H1 (cell line): ENCODE results near the gene S100A10.

Source experiments
- CREB1 ChIP-seq: IDR thresholded peaks from 2 replicates; pipeline ENCODE4 v1.6.1; 2012; ENCODE audit warnings: inconsistent platforms
- EZH2 ChIP-seq: fragments of 200-600 bp; sonication (generic); IDR thresholded peaks from 2 replicates; pipeline ENCODE4 v1.7.1; 2012; ENCODE audit warnings: low read depth, mild to moderate bottlenecking, moderate library complexity, low read length, inconsistent platforms; ENCODE audit not compliant: severe bottlenecking
- HDAC2 ChIP-seq, 2 experiments: fragments of 300-600 bp in 1 of 2; sonication (generic) in 1 of 2; IDR thresholded peaks; 2 replicates each; pipeline ENCODE4 v1.6.1; 2011 to 2012; ENCODE audit warnings: low read depth in 2 of 2, low read length in 2 of 2, mild to moderate bottlenecking in 2 of 2, moderate library complexity in 2 of 2, borderline replicate concordance in 1 of 2, inconsistent platforms in 1 of 2
- MAFK ChIP-seq: IDR thresholded peaks from 2 replicates; pipeline ENCODE4 v1.6.1; 2012; ENCODE audit warnings: low read depth, mild to moderate bottlenecking, improper control_type of control experiment, low read length
- PHF8 ChIP-seq: fragments of 200-600 bp; sonication (generic); conservative IDR thresholded peaks from 2 replicates; pipeline ENCODE4 v1.7.1; 2012; ENCODE audit warnings: low read depth, mild to moderate bottlenecking, inconsistent platforms, low read length, moderate library complexity
- POLR2AphosphoS5 ChIP-seq: IDR thresholded peaks from 2 replicates; pipeline ENCODE4 v1.6.1; 2011; ENCODE audit warnings: low read depth, low read length
- RAD21 ChIP-seq, 2 experiments: IDR thresholded peaks in 1 of 2; conservative IDR thresholded peaks in 1 of 2; 2 replicates each; pipeline ENCODE4 v1.6.1; 2011; ENCODE audit warnings: low read depth in 2 of 2, low read length in 2 of 2, improper control_type of control experiment in 1 of 2, inconsistent platforms in 1 of 2, mild to moderate bottlenecking in 1 of 2, moderate library complexity in 1 of 2
- SIN3A ChIP-seq, 2 experiments: IDR thresholded peaks in 1 of 2; conservative IDR thresholded peaks in 1 of 2; 2 replicates each; pipeline ENCODE4 v1.6.1; 2011 to 2012; ENCODE audit warnings: low read length in 2 of 2, improper control_type of control experiment in 1 of 2, low read depth in 1 of 2, mild to moderate bottlenecking in 1 of 2
- SIX5 ChIP-seq: IDR thresholded peaks from 2 replicates; pipeline ENCODE4 v1.6.1; 2011; ENCODE audit warnings: mild to moderate bottlenecking, low read depth, low read length
- SP1 ChIP-seq: IDR thresholded peaks from 2 replicates; pipeline ENCODE4 v1.6.1; 2011; ENCODE audit warnings: low read depth, low read length
- TF ChIP-seq, protein P1 (sequence below), 3 experiments: IDR thresholded peaks; 1 replicate in 2 of 3; 2 replicates in 1 of 3; pipeline versions ENCODE4 v1.5.1 to v1.6.1; 2011; ENCODE audit warnings: low read length in 3 of 3, mild to moderate bottlenecking in 3 of 3, inconsistent platforms in 2 of 3, low read depth in 1 of 3, moderate library complexity in 1 of 3; ENCODE audit not compliant: insufficient read depth in 1 of 3; ENCODE audit errors: control extremely low read depth in 1 of 3

DNA sequence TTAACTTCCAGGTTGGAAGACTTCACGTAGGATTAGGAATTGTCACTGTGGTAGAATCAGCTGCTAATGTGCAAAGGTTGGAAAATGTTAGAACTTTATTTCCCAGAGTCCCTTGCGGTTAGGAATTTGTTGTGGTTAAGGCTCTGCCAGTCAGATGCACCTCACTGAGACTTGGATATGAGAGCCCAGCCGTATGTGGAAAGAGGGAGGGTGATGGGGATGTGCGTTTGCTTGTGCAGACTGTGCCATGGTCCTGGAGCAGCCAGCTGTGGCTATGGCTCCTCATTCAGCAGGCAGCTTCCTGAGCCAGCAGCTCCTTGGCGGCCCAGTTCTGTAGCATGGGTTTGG lies 12.5 kb downstream of the S100A10 start:
- TF ChIP-seq POLR2AphosphoS5 (no peak), MAFK (no peak), SP1 (no peak), EZH2 (no peak), RAD21 (IDR thresholded peaks at IDR 0.05 in 1 of 2, conservative IDR thresholded peaks at IDR 0.05 in 1 of 2; ENCODE audit: low read depth in 2 of 2, low read length in 2 of 2) (no peak), SIX5 (no peak), SIN3A (conservative IDR thresholded peaks at IDR 0.05 in 1 of 2, IDR thresholded peaks at IDR 0.05 in 1 of 2; ENCODE audit: low read depth in 1 of 2, low read length in 2 of 2) (no peak), CREB1 (no peak), HDAC2 (IDR thresholded peaks at IDR 0.05; ENCODE audit: borderline replicate concordance in 1 of 2, low read depth in 2 of 2, low read length in 2 of 2) (no peak), PHF8 (no peak)
- TF ChIP-seq, protein P1, sequence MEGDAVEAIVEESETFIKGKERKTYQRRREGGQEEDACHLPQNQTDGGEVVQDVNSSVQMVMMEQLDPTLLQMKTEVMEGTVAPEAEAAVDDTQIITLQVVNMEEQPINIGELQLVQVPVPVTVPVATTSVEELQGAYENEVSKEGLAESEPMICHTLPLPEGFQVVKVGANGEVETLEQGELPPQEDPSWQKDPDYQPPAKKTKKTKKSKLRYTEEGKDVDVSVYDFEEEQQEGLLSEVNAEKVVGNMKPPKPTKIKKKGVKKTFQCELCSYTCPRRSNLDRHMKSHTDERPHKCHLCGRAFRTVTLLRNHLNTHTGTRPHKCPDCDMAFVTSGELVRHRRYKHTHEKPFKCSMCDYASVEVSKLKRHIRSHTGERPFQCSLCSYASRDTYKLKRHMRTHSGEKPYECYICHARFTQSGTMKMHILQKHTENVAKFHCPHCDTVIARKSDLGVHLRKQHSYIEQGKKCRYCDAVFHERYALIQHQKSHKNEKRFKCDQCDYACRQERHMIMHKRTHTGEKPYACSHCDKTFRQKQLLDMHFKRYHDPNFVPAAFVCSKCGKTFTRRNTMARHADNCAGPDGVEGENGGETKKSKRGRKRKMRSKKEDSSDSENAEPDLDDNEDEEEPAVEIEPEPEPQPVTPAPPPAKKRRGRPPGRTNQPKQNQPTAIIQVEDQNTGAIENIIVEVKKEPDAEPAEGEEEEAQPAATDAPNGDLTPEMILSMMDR (IDR thresholded peaks at IDR 0.05; ENCODE audit: control extremely low read depth in 1 of 3, insufficient read depth in 1 of 3, low read depth in 1 of 3, low read length in 3 of 3): no peak
